Ureter (tissue), 1 donor: ENCODE data around the gene ADD3. TPM values are rescaled to one million over a fixed set of nuclear protein-coding genes. Genes with fewer than 3 reads are reported as not detected.
"Not testable (repeated sequence)": the region's sequence is repeated elsewhere in the genome, so short reads cannot be mapped to it uniquely, and the experiment has no call there.

Source experiments
- DNase-seq: peaks from one replicate; pipeline ENCODE4 v3.0.0-alpha.2; 2020; ENCODE audit warnings: low spot score
- total RNA-seq: library from RNA; stranded (reverse); gene quantifications from one replicate; pipeline ENCODE4 v1.2.4, GENCODE V29; 2023
- donor health status: DM: yes; HTN: yes; CAD: no.

The ADD3 gene
- total RNA-seq, 1 donor from 2014 or later, result 140 TPM

GRCh38 chr10:109975244-109976190 lies 32.3 kb upstream of the ADD3 start:
- DNase-seq, result no peak

DNA sequence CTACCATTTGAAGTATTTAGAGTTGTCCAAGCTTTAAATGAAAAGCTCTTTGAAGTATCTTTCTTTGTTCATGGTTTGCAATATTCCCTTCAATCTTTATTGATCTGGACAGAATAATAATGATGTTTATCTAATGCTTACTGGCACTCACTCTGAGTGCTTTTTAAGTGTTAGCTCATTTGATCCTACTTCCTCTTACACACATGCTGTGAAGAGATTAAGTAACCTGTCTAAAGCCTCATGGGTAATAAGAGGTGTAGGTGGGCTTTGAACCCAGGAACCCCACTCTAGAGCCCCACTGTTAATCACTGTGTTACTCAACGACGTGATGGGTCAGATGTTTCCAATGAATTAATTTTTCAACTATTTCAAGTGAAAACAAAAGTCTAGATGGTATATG lies 31.1 kb upstream of the ADD3 start:
- no peak for DNase-seq

DNA sequence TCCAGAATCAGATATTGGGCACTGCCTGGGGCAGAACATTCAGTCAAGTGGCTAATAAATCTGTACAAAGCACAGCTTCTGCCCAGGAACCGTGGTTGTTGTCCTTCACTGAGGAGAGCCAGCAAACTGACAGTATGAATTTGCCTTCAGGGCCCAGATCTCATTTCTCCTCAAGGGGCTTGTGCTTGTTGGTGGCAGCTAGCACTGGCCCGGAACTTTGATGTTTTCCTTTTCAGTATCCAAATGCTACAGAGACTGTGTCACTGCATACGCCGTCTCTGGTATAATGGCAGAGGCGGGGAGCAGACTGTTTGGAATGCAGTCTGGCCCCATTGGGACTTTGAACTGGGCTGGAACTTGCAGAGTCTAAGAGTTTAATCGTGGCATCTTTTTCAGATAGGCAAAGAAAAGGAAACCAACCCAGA lies 30.4 kb upstream of the ADD3 start:
- no peak for DNase-seq

- no peak for DNase-seq
Measured at GRCh38 chr10:109978481-109978880, 29.3 kb upstream of the ADD3 start.

- no peak for DNase-seq
Measured at GRCh38 chr10:109979215-109979614, 28.6 kb upstream of the ADD3 start.

DNA sequence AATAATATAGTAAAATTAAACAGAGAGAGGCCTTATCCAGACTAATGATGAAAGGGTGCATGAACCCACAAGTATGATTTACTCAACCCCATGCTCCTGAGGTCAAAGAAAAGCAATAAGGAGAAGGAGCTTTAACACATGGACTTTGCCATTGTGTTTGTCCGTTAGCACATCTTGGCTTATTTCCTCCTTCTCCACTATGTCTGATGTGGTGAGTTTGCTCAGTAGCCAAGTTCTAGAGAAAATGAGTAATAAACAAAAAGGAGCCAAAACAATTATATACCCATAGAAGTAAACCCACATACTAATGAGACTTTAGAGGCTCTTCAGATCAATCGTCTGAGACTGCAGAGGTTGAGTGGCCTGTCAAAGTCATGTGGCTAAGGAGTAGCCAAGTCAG lies 26.1 kb upstream of the ADD3 start:
- no peak for DNase-seq

DNA sequence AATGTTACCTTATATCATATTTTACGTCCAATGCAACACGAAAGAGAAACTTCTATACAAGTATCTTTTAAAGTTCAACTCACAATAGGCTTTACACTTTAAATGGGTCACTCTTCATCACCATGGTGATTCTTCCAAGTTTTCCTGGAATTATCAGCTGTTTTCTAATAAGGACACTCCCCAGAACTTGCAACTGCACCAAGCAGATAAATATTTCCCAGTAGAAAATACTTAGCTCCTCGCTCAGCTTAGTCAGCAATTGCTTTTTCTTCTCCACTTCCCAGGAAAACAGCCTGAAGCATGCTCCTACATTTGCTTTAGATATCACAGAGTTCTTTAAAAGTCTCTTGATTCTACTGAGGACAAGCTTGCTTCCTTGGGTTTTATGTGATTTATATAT lies 25.7 kb upstream of the ADD3 start:
- no peak for DNase-seq

- DNase-seq, result no peak
Measured at GRCh38 chr10:109982812-109983211, 25.0 kb upstream of the ADD3 start.

- DNase-seq, result no peak
Measured at GRCh38 chr10:109984013-109984412, 23.8 kb upstream of the ADD3 start.

DNA sequence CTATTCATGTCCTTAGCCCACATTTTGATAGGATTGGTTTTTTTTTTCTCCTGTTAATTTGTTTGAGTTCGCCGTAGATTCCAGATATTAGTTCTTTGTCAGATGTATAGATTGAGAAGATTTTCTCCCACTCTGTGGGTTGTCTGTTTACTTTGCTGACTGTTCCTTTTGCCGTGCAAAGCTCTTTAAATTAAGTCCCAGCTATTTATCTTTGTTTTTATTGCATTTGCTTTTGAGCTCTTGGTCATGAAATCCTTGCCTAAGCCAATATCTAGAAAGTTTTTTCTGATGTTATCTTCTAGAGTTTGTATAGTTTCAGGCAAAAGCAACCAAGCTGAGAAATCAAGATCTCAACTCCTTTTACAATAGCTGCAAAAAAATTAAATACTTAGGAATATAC lies 22.0 kb upstream of the ADD3 start:
- DNase-seq, result not testable (repeated sequence)

GRCh38 chr10:109987452-109988211 lies 20.2 kb upstream of the ADD3 start:
- no peak for DNase-seq

- DNase-seq, result no peak
Measured at GRCh38 chr10:109988212-109988596, 19.6 kb upstream of the ADD3 start.

GRCh38 chr10:109991266-109991855 lies 16.4 kb upstream of the ADD3 start:
- DNase-seq, result no peak

- DNase-seq, result no peak
Measured at GRCh38 chr10:109992485-109992884, 15.3 kb upstream of the ADD3 start.

DNA sequence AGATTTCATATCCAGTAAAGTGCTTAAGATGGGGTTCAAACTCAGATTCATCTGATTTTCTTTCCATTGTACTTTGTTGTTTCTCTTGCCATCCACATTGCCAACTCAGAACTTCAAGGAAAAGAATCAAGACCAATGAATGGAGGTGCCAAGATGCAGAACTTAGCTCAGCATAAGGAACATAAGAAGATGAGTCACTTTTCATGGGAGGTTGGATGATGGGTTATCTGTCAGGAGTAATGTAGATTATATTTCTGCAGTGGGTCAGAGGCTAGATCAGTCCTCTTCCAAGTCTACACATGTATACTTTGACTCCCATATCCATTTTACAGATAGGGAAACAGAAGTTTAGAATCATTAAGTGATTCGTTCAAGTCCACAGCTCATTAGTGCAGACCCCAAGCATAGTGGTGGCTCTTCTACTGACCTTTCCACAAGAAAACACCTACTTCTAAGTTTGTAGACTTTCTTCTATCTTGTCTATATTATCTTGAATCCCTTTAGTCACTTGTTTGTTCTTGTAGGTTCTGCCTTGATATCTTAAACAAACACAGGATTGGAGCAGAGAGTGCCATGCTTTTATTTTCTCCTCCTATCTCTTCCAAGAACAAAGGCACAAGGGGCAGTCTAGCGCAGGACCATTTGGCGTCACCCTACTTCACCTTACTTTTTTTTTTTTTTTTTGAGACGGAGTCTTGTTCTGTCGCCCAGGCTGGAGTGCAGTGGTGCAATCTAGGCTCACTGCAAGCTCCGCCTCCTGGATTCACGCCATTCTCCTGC lies 14.0 kb upstream of the ADD3 start:
- DNase-seq, result no peak

- no peak for DNase-seq
Measured at GRCh38 chr10:109994711-109995577, 12.8 kb upstream of the ADD3 start.

DNA sequence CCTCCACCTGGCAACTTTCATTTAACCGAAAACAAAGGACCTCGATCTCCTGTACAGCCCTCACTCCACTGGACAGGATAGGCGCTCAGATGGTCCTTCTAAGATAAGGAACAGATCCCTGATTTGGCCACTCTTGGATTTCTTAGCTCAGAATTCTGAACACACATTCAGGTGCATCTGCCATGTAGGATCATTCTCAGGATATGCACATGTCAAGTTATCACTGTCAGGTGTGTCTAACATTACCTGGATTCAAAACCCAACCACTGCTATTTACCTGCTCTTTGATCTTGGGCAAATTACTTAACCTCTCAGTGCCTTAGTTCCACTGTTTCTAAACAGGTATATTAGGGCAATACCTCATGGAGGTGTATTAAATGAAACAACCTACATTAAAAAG lies 12.2 kb upstream of the ADD3 start:
- no peak for DNase-seq

DNA sequence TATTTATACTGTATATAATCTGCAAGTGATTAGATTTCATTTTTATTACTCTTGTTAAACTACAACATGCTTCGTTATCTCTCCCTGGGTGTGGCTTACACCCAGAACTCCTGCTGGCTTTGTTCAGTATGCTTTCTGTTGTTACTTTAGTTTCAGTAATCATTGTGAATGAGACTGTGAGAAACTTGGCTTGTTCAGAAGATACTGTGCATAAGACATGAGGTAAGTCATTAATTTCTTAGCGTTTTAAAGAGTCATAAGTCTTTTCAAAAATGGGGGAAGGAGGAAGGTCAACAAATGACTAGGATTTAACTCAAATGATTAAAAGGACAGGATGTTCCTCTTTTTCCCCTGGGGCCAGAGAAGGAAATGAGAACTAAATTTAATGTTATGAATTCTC lies 11.6 kb upstream of the ADD3 start:
- no peak for DNase-seq

GRCh38 chr10:109996766-109997171 lies 11.0 kb upstream of the ADD3 start:
- no peak for DNase-seq

GRCh38 chr10:109997233-109997632 lies 10.6 kb upstream of the ADD3 start:
- no peak for DNase-seq

DNA sequence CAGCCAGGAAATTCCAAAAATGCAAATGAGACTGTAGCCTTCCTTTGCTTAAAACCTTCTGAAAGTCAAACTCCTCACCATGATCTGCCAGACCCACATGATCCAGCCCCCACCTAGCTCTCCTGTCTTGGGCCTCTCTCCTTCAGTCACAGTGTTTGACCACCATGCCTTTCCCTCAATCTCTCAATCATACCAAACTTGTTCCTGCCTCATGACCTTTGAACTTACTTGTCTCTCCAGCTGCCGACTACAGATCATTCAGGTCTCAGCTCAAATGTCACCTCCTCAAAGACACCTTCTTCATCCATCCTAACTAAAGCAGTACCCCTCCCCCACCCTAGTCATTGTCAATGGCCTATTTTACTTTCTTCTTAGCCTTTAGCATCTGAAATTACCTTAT lies 9.3 kb upstream of the ADD3 start:
- DNase-seq, result no peak
